NCI-H1436 treated with DMSO at 0.1 percent for 48 hours (cell line): ENCODE measurements around the gene VTI1A.
"Not testable (repeated sequence)": the region's sequence is repeated elsewhere in the genome, so short reads cannot be mapped to it uniquely, and the experiment has no call there.

Experiments used
- DNase-seq: peaks from one replicate; lab custom pipeline; 2025; lab: John Stamatoyannopoulos, UW

Gene VTI1A

GRCh38 chr10:112507046-112507445, 60.0 kb downstream of the VTI1A start:
- no peak for DNase-seq

GRCh38 chr10:112507988-112508387, 61.0 kb downstream of the VTI1A start:
- no peak for DNase-seq

- no peak for DNase-seq
Observed at GRCh38 chr10:112509558-112510291, 62.7 kb downstream of the VTI1A start.

GRCh38 chr10:112510384-112510783, 63.4 kb downstream of the VTI1A start:
- DNase-seq: no peak

- DNase-seq: no peak
Observed at GRCh38 chr10:112512294-112512693, 65.3 kb downstream of the VTI1A start.

GRCh38 chr10:112515126-112515525, 68.1 kb downstream of the VTI1A start:
- DNase-seq: no peak

- DNase-seq: no peak
Observed at GRCh38 chr10:112515852-112516251, 68.8 kb downstream of the VTI1A start.

- no peak for DNase-seq
Observed at GRCh38 chr10:112517451-112517862, 70.4 kb downstream of the VTI1A start.

GRCh38 chr10:112519133-112519761, 72.2 kb downstream of the VTI1A start:
- no peak for DNase-seq

GRCh38 chr10:112520914-112521313, 73.9 kb downstream of the VTI1A start:
- DNase-seq: no peak

- DNase-seq: no peak
Observed at GRCh38 chr10:112524641-112525040, 77.6 kb downstream of the VTI1A start.

GRCh38 chr10:112525200-112525599, 78.2 kb downstream of the VTI1A start:
- DNase-seq: no peak

GRCh38 chr10:112526139-112526538, 79.1 kb downstream of the VTI1A start:
- DNase-seq: no peak

GRCh38 chr10:112526906-112527305, 79.9 kb downstream of the VTI1A start:
- DNase-seq: no peak

GRCh38 chr10:112528235-112528634, 81.2 kb downstream of the VTI1A start:
- DNase-seq: no peak

GRCh38 chr10:112531421-112531820, 84.4 kb downstream of the VTI1A start:
- DNase-seq: no peak

- DNase-seq: no peak
Observed at GRCh38 chr10:112532189-112532588, 85.2 kb downstream of the VTI1A start.

- no peak for DNase-seq
Observed at GRCh38 chr10:112532956-112533355, 85.9 kb downstream of the VTI1A start.

GRCh38 chr10:112533916-112534315, 86.9 kb downstream of the VTI1A start:
- no peak for DNase-seq

- no peak for DNase-seq
Observed at GRCh38 chr10:112535531-112535951, 88.5 kb downstream of the VTI1A start.

- DNase-seq: no peak
Observed at GRCh38 chr10:112536663-112537062, 89.6 kb downstream of the VTI1A start.

GRCh38 chr10:112538168-112538567, 91.2 kb downstream of the VTI1A start:
- no peak for DNase-seq

GRCh38 chr10:112539340-112539739, 92.3 kb downstream of the VTI1A start:
- no peak for DNase-seq

- not testable (repeated sequence) for DNase-seq
Observed at GRCh38 chr10:112542823-112543222, 95.8 kb downstream of the VTI1A start.
